ENCODE data around the gene HLA-DMA. TPM values are rescaled to one million over a fixed set of nuclear protein-coding genes. Genes with fewer than 3 reads are reported as not detected.

The HLA-DMA gene
- total and polyA plus RNA-seq, 2 of the 13 experiments (the other 11 are each of a cell fraction or from before 2014, with no cell fraction given): 0.70 to 0.71 TPM

DNA sequence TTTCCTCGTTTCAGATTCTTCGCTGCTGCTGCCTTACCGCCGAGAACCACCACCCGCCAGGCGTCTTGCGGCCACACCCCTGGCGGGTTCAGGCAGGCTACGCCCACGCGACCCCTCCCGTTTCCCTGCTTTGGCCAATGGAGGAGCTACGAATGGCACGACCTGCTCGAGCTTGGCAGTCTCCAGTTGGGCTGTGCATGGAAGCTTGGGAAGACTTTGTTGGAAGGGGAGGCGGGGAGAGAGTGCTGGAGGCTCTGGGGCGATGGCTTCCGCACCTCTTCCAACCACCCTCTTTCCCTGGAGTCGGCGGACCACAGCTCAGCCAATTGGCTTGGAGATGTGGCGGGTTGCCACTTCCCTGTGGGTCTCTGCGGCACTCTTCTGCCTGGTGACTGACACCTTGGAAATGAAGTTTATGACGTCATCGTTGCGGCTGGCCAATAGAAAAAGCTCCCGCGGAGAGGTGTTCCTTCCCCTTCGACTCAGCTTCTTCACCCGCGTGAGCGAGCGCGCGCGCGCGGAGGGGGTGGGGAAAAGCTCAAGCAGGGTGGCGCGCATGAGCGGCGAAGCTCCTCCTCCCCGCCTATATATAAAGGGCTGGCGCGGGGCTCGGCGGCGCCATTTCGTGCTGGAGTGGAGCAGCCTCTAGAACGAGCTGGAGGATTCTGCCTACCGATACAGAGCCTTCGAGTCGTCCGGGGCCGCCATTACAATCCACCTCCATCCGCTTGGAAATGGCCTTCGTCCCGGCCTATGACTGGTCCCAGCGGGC, 18.9 kb upstream of the HLA-DMA start (continued):
- TF ChIP-seq, protein P1, sequence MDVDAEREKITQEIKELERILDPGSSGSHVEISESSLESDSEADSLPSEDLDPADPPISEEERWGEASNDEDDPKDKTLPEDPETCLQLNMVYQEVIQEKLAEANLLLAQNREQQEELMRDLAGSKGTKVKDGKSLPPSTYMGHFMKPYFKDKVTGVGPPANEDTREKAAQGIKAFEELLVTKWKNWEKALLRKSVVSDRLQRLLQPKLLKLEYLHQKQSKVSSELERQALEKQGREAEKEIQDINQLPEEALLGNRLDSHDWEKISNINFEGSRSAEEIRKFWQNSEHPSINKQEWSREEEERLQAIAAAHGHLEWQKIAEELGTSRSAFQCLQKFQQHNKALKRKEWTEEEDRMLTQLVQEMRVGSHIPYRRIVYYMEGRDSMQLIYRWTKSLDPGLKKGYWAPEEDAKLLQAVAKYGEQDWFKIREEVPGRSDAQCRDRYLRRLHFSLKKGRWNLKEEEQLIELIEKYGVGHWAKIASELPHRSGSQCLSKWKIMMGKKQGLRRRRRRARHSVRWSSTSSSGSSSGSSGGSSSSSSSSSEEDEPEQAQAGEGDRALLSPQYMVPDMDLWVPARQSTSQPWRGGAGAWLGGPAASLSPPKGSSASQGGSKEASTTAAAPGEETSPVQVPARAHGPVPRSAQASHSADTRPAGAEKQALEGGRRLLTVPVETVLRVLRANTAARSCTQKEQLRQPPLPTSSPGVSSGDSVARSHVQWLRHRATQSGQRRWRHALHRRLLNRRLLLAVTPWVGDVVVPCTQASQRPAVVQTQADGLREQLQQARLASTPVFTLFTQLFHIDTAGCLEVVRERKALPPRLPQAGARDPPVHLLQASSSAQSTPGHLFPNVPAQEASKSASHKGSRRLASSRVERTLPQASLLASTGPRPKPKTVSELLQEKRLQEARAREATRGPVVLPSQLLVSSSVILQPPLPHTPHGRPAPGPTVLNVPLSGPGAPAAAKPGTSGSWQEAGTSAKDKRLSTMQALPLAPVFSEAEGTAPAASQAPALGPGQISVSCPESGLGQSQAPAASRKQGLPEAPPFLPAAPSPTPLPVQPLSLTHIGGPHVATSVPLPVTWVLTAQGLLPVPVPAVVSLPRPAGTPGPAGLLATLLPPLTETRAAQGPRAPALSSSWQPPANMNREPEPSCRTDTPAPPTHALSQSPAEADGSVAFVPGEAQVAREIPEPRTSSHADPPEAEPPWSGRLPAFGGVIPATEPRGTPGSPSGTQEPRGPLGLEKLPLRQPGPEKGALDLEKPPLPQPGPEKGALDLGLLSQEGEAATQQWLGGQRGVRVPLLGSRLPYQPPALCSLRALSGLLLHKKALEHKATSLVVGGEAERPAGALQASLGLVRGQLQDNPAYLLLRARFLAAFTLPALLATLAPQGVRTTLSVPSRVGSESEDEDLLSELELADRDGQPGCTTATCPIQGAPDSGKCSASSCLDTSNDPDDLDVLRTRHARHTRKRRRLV (CRISPR knock-in tag; IDR thresholded peaks at IDR 0.05): 0 out of 2 replicates have a peak, but pooled peaks have one; percentile 43
- TF ChIP-seq CENPT (CRISPR knock-in tag; IDR thresholded peaks at IDR 0.05; ENCODE audit: low read depth) (0 out of 2 replicates have a peak, but pooled peaks have one; percentile 22), GPN1 (CRISPR knock-in tag; IDR thresholded peaks at IDR 0.05; ENCODE audit: borderline replicate concordance) (no peak), ZNF629 (CRISPR knock-in tag; conservative IDR thresholded peaks at IDR 0.05) (peak; percentile 26; the same call in 1 of the 2 replicates), ZBTB7B (CRISPR knock-in tag; IDR thresholded peaks at IDR 0.05) (no peak), POLR2AphosphoS2 (IDR thresholded peaks at IDR 0.05; ENCODE audit: low read depth, low read length) (peak; percentile 98), ZKSCAN5 (CRISPR knock-in tag; IDR thresholded peaks at IDR 0.05) (no peak; the same call in 1 of the 2 replicates), MXI1 (IDR thresholded peaks at IDR 0.05; ENCODE audit: borderline replicate concordance, low read depth, low read length) (peak; percentile 50; the same call in 1 of the 3 replicates), TSC22D2 (CRISPR knock-in tag; IDR thresholded peaks at IDR 0.05; ENCODE audit: borderline replicate concordance) (peak; percentile 89), POGZ (CRISPR knock-in tag; IDR thresholded peaks at IDR 0.05) (peak; percentile 17; the same call in 1 of the 2 replicates), CEBPB (IDR thresholded peaks at IDR 0.05; ENCODE audit: borderline replicate concordance, low read depth, low read length) (0 out of 2 replicates have a peak, but pooled peaks have one; percentile 6), ZNF430 (CRISPR knock-in tag; IDR thresholded peaks at IDR 0.05) (peak; percentile 83), NFYB (CRISPR knock-in tag; IDR thresholded peaks at IDR 0.05) (peak; percentile 89), SSRP1 (CRISPR knock-in tag; IDR thresholded peaks at IDR 0.05) (no peak; the same call in none of the 2 replicates), RBFOX2 (IDR thresholded peaks at IDR 0.05; ENCODE audit: low read depth, low read length) (peak; percentile 98), FOXC1 (CRISPR knock-in tag; IDR thresholded peaks at IDR 0.05; ENCODE audit: borderline replicate concordance) (peak; percentile 93)
- TF ChIP-seq, protein P2, sequence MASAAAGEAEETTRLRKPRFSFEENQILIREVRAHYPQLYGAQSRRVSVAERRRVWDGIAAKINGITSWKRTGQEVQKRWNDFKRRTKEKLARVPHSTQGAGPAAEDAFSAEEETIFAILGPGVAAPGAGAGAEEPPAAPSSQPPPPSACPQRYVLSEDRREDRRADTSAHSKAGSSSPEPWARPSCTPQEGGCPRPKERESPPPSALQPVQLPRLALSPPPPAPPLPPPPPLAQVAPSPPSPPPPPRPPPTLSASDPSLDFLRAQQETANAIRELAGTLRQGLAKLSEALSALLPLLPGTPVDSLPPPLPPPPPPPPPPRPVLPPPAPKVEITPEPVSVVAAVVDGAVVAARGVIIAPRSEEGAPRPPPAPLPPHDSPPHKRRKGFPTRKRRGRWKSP (CRISPR knock-in tag; IDR thresholded peaks at IDR 0.05): peak; percentile 80
- TF ChIP-seq, protein P3, sequence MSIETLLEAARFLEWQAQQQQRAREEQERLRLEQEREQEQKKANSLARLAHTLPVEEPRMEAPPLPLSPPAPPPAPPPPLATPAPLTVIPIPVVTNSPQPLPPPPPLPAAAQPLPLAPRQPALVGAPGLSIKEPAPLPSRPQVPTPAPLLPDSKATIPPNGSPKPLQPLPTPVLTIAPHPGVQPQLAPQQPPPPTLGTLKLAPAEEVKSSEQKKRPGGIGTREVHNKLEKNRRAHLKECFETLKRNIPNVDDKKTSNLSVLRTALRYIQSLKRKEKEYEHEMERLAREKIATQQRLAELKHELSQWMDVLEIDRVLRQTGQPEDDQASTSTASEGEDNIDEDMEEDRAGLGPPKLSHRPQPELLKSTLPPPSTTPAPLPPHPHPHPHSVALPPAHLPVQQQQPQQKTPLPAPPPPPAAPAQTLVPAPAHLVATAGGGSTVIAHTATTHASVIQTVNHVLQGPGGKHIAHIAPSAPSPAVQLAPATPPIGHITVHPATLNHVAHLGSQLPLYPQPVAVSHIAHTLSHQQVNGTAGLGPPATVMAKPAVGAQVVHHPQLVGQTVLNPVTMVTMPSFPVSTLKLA (IDR thresholded peaks at IDR 0.05): peak; percentile 50
- TF ChIP-seq, protein P4, sequence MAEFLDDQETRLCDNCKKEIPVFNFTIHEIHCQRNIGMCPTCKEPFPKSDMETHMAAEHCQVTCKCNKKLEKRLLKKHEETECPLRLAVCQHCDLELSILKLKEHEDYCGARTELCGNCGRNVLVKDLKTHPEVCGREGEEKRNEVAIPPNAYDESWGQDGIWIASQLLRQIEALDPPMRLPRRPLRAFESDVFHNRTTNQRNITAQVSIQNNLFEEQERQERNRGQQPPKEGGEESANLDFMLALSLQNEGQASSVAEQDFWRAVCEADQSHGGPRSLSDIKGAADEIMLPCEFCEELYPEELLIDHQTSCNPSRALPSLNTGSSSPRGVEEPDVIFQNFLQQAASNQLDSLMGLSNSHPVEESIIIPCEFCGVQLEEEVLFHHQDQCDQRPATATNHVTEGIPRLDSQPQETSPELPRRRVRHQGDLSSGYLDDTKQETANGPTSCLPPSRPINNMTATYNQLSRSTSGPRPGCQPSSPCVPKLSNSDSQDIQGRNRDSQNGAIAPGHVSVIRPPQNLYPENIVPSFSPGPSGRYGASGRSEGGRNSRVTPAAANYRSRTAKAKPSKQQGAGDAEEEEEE (CRISPR knock-in tag; IDR thresholded peaks at IDR 0.05; ENCODE audit: borderline replicate concordance): no peak; the same call in 1 of the 2 replicates
